Breast epithelium (tissue), 4 donors: Measurements from ENCODE around the gene PRPF39. TPM values are rescaled to one million over a fixed set of nuclear protein-coding genes. Genes with fewer than 3 reads are reported as not detected.

Experiments used
- DNase-seq, 2 donors: peaks; one replicate each; pipeline ENCODE4 v3.0.0-alpha.2; 2019; ENCODE audit warnings: low spot score in 2 of 2
- H3K27ac ChIP-seq, 2 donors: fragments of 200-600 bp; sonication (generic) in 1 of 2; one replicate each; pipeline ENCODE4 v1.5.1; 2016 to 2019; ENCODE audit warnings: mild to moderate bottlenecking in 1 of 2
- H3K27me3 ChIP-seq, 2 donors: fragments of 200-600 bp; sonication (generic) in 1 of 2; one replicate each; pipeline versions ENCODE4 v1.5.1 to v1.6.0; 2017 to 2019; ENCODE audit warnings: control low read depth in 1 of 2, mild to moderate bottlenecking in 1 of 2
- H3K36me3 ChIP-seq: fragments of 200-600 bp; one replicate; pipeline ENCODE4 v1.5.1; 2019
- H3K4me1 ChIP-seq, 2 donors: fragments of 200-600 bp; sonication (generic); one replicate each; pipeline ENCODE4 v1.5.1; 2016 to 2019; ENCODE audit warnings: control low read depth in 1 of 2
- H3K4me3 ChIP-seq, 3 donors: fragments of 200-600 bp; sonication (generic); 1 replicate in 2 of 3; 2 replicates in 1 of 3; pipeline ENCODE4 v1.5.1; 2016 to 2019; ENCODE audit warnings: mild to moderate bottlenecking in 3 of 3, moderate library complexity in 2 of 3
- H3K9me3 ChIP-seq, 2 donors: fragments of 200-600 bp; sonication (generic) in 1 of 2; one replicate each; pipeline ENCODE4 v1.5.1; 2016 to 2019; ENCODE audit warnings: control low read depth in 1 of 2
- POLR2A ChIP-seq: fragments of 450-650 bp; IDR thresholded peaks from one replicate; pipeline ENCODE4 v1.6.1; 2016; ENCODE audit warnings: antibody characterized with exemption, mild to moderate bottlenecking, moderate library complexity
- POLR2AphosphoS5 ChIP-seq, 3 donors: sonication (generic); formaldehyde crosslinking; IDR thresholded peaks; one replicate each; pipeline ENCODE4 v1.6.1; 2017; ENCODE audit warnings: antibody characterized with exemption in 3 of 3
- intact Hi-C: fragments of 100-400 bp; cut with DNase I; formaldehyde crosslinking; loops from one replicate; pipeline ENCODE4 v1.15.1; 2023; ENCODE audit warnings: low total_unique reads
- total RNA-seq, 3 donors: library from RNA; depleted of rRNA; stranded (reverse); fragments of >200 nt; gene quantifications; one replicate each; pipeline ENCODE4 v1.1.0, GENCODE V29; 2016
- TF ChIP-seq, protein P1 (sequence below), 3 donors: fragments of 450-650 bp; IDR thresholded peaks; one replicate each; pipeline ENCODE4 v1.5.1; 2016 to 2017; ENCODE audit warnings: antibody characterized with exemption in 3 of 3, mild to moderate bottlenecking in 3 of 3, moderate library complexity in 3 of 3

Gene PRPF39
- total RNA-seq, 3 donors from 2014 or later, result 29.8 to 54.4 (median 48.8) TPM

DNA sequence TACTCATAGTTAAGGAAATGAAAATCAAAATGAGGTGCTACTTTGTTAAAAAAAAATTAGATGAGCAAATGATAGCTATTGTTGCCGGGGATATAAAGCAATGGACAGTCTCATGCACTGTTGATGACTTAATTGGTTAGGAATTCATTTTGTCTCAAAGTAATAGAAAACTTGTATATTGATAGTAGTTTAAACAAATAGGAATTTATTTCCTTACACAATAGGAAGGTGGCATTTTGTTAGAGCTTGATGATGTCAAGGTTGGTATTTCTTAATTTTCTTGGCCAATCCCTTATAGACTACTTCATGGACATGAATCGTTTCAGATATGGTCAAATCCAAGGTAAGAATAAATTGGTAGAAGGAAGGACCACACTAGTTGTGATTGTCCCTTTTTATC lies 7.8 kb downstream of the PRPF39 start:
- TF ChIP-seq, protein P1, sequence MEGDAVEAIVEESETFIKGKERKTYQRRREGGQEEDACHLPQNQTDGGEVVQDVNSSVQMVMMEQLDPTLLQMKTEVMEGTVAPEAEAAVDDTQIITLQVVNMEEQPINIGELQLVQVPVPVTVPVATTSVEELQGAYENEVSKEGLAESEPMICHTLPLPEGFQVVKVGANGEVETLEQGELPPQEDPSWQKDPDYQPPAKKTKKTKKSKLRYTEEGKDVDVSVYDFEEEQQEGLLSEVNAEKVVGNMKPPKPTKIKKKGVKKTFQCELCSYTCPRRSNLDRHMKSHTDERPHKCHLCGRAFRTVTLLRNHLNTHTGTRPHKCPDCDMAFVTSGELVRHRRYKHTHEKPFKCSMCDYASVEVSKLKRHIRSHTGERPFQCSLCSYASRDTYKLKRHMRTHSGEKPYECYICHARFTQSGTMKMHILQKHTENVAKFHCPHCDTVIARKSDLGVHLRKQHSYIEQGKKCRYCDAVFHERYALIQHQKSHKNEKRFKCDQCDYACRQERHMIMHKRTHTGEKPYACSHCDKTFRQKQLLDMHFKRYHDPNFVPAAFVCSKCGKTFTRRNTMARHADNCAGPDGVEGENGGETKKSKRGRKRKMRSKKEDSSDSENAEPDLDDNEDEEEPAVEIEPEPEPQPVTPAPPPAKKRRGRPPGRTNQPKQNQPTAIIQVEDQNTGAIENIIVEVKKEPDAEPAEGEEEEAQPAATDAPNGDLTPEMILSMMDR (IDR thresholded peaks at IDR 0.05), result no peak
- no peak for TF ChIP-seq POLR2AphosphoS5 (IDR thresholded peaks at IDR 0.05)
- no peak for TF ChIP-seq POLR2A
- peaks cover 3% of the 10 kb centered on the region for H3K36me3 ChIP-seq
- no peaks in the 10 kb centered on the region for H3K9me3 ChIP-seq
- intact Hi-C loops, result no loop called here
- H3K27ac ChIP-seq, result no peak overlapping the region
- H3K27me3 ChIP-seq, result no peaks in the 10 kb centered on the region
- H3K4me1 ChIP-seq, result no peaks in the 10 kb centered on the region
- no peak overlapping the region for H3K4me3 ChIP-seq
- no peak for DNase-seq

DNA sequence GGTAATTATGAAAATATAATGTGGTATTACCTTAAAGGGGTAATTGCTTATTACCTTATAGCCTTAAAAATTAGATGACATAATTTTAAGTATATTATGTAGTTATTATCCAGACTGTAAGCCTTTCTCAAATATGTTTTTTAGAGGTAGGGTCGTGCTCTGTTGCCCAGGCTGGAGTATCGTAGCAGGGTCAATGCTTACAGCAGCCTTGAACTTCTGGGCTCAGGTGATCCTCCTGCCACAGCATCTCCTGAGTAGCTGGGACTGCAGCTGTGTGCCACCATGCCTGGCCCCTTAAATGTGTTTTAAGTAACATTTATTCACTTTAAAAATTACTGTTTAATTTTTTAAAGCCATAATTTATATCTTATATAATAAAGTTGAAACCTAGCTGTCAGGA lies 10.4 kb downstream of the PRPF39 start:
- Histone ChIP-seq H3K9me3 (no peaks in the 10 kb centered on the region), H3K27me3 (no peaks in the 10 kb centered on the region), H3K4me3 (no peak overlapping the region), H3K4me1 (no peaks in the 10 kb centered on the region), H3K36me3 (peaks cover 5% of the 10 kb centered on the region), H3K27ac (no peak overlapping the region)
- intact Hi-C loops, result no loop called here
- no peak for DNase-seq
- TF ChIP-seq POLR2A, result no peak
- TF ChIP-seq POLR2AphosphoS5 (IDR thresholded peaks at IDR 0.05), result no peak
- TF ChIP-seq, protein P1 (IDR thresholded peaks at IDR 0.05), result no peak

DNA sequence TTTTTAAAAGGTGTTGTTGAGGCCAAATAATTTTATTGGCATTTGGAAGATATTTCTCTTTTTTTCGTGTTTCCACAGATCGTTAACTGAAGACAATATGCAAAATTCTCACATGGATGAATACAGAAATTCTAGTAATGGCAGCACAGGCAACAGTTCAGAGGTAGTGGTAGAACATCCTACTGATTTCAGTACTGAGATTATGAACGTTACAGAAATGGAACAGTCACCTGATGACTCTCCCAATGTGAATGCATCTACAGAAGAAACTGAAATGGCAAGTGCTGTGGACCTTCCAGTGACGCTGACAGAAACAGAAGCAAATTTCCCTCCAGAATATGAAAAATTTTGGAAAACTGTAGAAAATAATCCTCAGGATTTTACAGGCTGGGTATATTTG lies 11.2 kb downstream of the PRPF39 start:
- H3K27me3 ChIP-seq, result no peaks in the 10 kb centered on the region
- H3K4me3 ChIP-seq, result no peak overlapping the region
- no peaks in the 10 kb centered on the region for H3K4me1 ChIP-seq
- H3K9me3 ChIP-seq, result no peaks in the 10 kb centered on the region
- no peak overlapping the region for H3K27ac ChIP-seq
- TF ChIP-seq, protein P1 (IDR thresholded peaks at IDR 0.05), result no peak
- TF ChIP-seq POLR2AphosphoS5 (IDR thresholded peaks at IDR 0.05) (no peak), POLR2A (no peak)
- DNase-seq, result no peak
- H3K36me3 ChIP-seq, result peaks cover 5% of the 10 kb centered on the region
- intact Hi-C loops, result no loop called here

DNA sequence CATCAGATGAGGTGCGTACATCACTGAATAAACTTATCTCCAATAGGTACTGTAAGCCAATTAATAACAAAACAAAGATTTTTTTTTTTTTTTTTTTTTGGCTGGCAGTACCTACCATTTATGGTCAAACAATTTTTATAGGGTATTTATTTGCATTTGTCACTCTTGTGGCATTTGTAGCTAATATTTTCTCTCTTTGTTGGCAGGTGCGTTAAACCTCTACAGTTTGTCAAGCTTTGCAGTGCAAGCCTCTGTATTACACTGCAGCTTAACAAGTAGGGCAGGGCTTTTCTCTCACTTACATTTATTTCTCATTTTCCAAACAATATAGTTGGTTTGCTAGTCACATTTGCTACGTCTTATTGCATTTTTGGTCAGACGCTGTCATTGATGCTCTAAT lies 12.3 kb downstream of the PRPF39 start:
- DNase-seq, result no peak
- H3K9me3 ChIP-seq, result no peaks in the 10 kb centered on the region
- no peak overlapping the region for H3K4me3 ChIP-seq
- TF ChIP-seq POLR2A, result no peak
- TF ChIP-seq, protein P1 (IDR thresholded peaks at IDR 0.05), result no peak
- peaks cover 5% of the 10 kb centered on the region for H3K36me3 ChIP-seq
- no peaks in the 10 kb centered on the region for H3K4me1 ChIP-seq
- H3K27me3 ChIP-seq, result no peaks in the 10 kb centered on the region
- H3K27ac ChIP-seq, result no peak overlapping the region
- intact Hi-C loops, result no loop called here

DNA sequence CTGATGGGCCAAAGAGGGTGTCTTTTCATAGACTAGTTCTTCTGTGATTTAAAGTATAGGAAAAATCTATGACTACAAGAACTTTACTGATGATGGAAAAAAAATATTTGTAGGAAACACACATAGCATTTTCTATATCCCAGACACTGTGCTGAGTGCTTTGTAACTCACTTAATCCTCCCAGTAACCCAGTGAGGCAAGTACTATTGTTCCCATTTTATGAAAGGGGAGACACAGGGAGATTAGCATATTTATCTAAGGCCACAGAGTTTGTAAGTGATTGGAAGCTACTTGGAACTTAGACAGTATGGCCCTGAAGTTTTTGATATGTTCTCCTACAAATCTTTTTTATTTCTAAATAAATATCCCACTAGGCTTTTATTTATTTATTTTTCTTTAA lies 19.9 kb downstream of the PRPF39 start:
- TF ChIP-seq, protein P1 (IDR thresholded peaks at IDR 0.05), result no peak
- H3K27ac ChIP-seq, result no peak overlapping the region
- DNase-seq, result no peak
- no peaks in the 10 kb centered on the region for H3K4me1 ChIP-seq
- H3K9me3 ChIP-seq, result no peaks in the 10 kb centered on the region
- intact Hi-C loops, result no loop called here
- no peaks in the 10 kb centered on the region for H3K27me3 ChIP-seq
- no peaks in the 10 kb centered on the region for H3K36me3 ChIP-seq
- H3K4me3 ChIP-seq, result no peak overlapping the region
